Activated CD8-positive, alpha-beta T cell treated with anti-CD3 and anti-CD28 coated beads, Interleukin-2, amount 10 ng/mL, durations not matched to agents 7 days and 5 days (primary cell): ENCODE data around the gene ST14. TPM values are rescaled to one million over a fixed set of nuclear protein-coding genes. Genes with fewer than 3 reads are reported as not detected.
"Not testable (repeated sequence)": the region's sequence is repeated elsewhere in the genome, so short reads cannot be mapped to it uniquely, and the experiment has no call there.

Experiments used
- ATAC-seq: fragments of 150-1000 bp; cut with Tn5 transposase; one replicate; pipeline ENCODE4 v1.10.0; 2021; ENCODE audit warnings: moderate library complexity
- CTCF ChIA-PET: fragments of 350-600 bp; sonication (Branson Sonifier 250); formaldehyde crosslinking; loops from one replicate; lab custom pipeline; 2021; ENCODE audit warnings: antibody characterized with exemption; lab: Charles Lee
- POLR2A ChIA-PET: fragments of 350-600 bp; sonication (Branson Sonifier 250); formaldehyde crosslinking; loops from one replicate; lab custom pipeline; 2021; ENCODE audit warnings: antibody characterized with exemption; lab: Charles Lee
- DNase-seq: peaks from one replicate; pipeline ENCODE4 v3.0.0-alpha.2; 2020
- H3K27ac Mint-ChIP-seq: one replicate; pipeline ENCODE4 v1.8.0; 2021; ENCODE audit warnings: mild to moderate bottlenecking, mixed read lengths
- H3K27me3 Mint-ChIP-seq: one replicate; pipeline ENCODE4 v1.8.0; 2021; ENCODE audit warnings: low read depth, mixed read lengths
- H3K36me3 Mint-ChIP-seq: one replicate; pipeline ENCODE4 v1.8.0; 2021; ENCODE audit warnings: low read depth, mixed read lengths
- H3K4me1 Mint-ChIP-seq: one replicate; pipeline ENCODE4 v1.8.0; 2021; ENCODE audit warnings: low read depth, mixed read lengths
- H3K4me3 Mint-ChIP-seq: one replicate; pipeline ENCODE4 v1.8.0; 2021; ENCODE audit warnings: mild to moderate bottlenecking, mixed read lengths
- H3K9me3 Mint-ChIP-seq: one replicate; pipeline ENCODE4 v1.8.0; 2022; ENCODE audit warnings: mixed read lengths; ENCODE audit not compliant: insufficient read depth
- total RNA-seq, 2 experiments: library from RNA; stranded (reverse); gene quantifications; one replicate each; pipeline ENCODE4 v1.2.3, GENCODE V29; 2021

ST14 gene
- total RNA-seq, 2 experiments from 2014 or later: not detected

DNA sequence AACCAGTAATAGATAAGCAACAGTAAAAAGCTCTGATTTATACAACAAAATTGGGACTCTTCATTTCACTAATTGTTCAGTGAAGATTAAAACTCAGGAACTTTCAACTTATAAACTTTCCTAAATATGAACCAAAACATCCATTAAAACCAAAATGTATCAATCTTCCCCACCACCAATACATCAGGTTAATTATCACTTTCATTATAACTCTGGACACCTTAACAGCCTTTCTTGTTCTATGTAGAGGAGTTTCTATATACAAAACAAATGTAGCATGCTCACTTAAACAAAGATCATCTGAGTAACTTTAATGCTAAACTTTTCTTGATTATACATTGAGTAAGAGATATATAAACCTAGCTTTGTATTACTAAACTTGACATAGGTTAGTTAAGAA, 74.7 kb downstream of the ST14 start:
- Mint-ChIP-seq H3K4me1 (no peaks in the 10 kb centered on the region), H3K36me3 (peaks cover 27% of the 10 kb centered on the region), H3K4me3 (no peak overlapping the region), H3K27ac (no peak overlapping the region), H3K27me3 (no peaks in the 10 kb centered on the region), H3K9me3 (no peaks in the 10 kb centered on the region)
- CTCF ChIA-PET: no interaction called here
- ATAC-seq (no peak), DNase-seq (no peak)
- POLR2A ChIA-PET: no interaction called here

DNA sequence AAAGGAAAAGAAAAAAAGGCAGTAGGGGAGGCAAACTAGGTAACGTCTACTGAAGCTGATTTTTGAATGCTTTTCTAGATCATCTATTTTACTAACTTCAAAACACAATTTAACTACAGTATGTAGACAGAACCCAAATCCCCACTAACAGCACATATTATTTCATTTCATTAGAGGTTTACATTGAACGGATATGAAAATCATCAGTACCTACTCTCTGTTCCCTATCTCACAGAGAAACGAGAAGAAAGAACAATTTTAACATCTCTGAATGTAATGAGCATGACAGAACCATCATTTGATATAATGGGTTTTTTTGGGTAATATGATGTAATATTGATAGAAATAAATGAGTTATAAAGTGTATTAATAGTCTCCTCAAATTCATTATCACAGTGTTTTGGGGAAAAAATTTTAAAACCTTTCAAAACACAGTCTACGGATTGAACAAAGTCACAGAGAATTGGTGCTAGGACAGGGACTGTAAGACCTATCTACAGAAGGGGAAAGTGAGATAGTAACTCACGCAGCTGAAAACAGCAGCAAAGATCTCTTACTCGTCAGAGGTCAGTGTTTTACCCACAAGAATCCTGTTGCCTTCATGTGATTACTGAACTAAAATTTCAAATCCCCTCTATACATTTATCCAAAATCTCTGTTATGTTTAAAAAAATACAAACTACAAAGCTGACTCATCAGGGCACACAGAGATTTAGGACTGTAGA, 77.9 kb downstream of the ST14 start:
- POLR2A ChIA-PET: no interaction called here
- no peak for ATAC-seq
- H3K9me3 Mint-ChIP-seq: no peaks in the 10 kb centered on the region
- H3K27me3 Mint-ChIP-seq: no peaks in the 10 kb centered on the region
- DNase-seq: no peak
- peaks cover 2% of the 10 kb centered on the region for H3K4me1 Mint-ChIP-seq
- CTCF ChIA-PET: no interaction called here
- no peak overlapping the region for H3K4me3 Mint-ChIP-seq
- peaks cover 25% of the 10 kb centered on the region for H3K36me3 Mint-ChIP-seq
- H3K27ac Mint-ChIP-seq: no peak overlapping the region

DNA sequence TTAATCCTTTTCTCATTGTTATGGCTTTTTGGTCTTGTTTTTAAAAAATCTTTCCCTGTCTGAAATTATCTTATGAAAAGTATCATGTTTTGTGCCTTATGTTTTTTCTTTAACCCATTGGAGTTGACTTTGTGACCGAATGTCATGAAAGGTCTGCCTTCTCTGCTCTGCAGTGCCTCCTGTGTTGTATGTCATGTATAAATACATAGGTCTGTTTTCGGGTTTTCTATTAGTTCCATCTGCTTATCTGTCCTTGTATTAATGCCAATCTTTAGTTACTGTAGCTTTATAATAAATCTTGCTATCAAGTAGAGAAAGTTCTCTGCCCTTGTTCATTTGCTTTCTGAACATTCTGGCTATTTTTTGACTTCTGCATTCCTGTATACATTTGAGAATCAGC, 82.1 kb downstream of the ST14 start:
- ChIA-PET CTCF (interaction anchor here (1.0 kb wide), 1 partner anchor 78 kb away, joined by 5 read pairs; no protein-coding TSS in a partner anchor), POLR2A (no interaction called here)
- H3K27me3 Mint-ChIP-seq: no peaks in the 10 kb centered on the region
- H3K4me3 Mint-ChIP-seq: no peak overlapping the region
- H3K27ac Mint-ChIP-seq: no peak overlapping the region
- H3K4me1 Mint-ChIP-seq: peaks cover 24% of the 10 kb centered on the region
- H3K36me3 Mint-ChIP-seq: peaks cover 30% of the 10 kb centered on the region
- ATAC-seq: no peak
- DNase-seq: no peak
- H3K9me3 Mint-ChIP-seq: no peaks in the 10 kb centered on the region

DNA sequence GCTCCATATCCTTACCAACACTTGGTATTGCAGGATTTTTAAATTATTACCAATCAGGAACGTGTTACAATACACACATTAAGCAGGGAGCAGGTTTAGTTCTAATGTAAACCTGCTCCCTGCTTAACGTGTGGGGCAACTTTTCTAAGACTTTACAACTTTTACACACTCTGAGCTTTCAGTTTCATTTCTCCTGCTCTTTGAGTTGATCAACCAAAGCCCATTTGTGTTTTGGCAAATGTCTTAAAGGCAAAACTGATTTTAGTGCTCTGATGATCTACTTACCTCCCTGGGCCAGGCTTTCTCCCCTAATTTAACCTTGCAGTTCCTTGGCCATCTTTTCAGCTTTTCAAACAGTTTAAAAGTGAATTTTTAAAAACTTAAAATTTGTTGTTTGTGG, 84.2 kb downstream of the ST14 start:
- Mint-ChIP-seq H3K27me3 (no peaks in the 10 kb centered on the region), H3K4me3 (peak overlapping the region; percentile 53), H3K27ac (peak overlapping the region; percentile 75), H3K4me1 (peaks cover 28% of the 10 kb centered on the region), H3K36me3 (peaks cover 21% of the 10 kb centered on the region), H3K9me3 (no peaks in the 10 kb centered on the region)
- DNase-seq: no peak
- ChIA-PET CTCF (interaction anchor here (0.9 to 1.4 kb wide), 3 partner anchors 23 to 673 kb away, joined by 3 read pairs; partner anchors contain the start of gene SNX19), POLR2A (interaction anchor here (0.6 kb wide), 1 partner anchor 49 kb away, joined by 3 read pairs; no protein-coding TSS in a partner anchor)
- peak; percentile 82 for ATAC-seq

DNA sequence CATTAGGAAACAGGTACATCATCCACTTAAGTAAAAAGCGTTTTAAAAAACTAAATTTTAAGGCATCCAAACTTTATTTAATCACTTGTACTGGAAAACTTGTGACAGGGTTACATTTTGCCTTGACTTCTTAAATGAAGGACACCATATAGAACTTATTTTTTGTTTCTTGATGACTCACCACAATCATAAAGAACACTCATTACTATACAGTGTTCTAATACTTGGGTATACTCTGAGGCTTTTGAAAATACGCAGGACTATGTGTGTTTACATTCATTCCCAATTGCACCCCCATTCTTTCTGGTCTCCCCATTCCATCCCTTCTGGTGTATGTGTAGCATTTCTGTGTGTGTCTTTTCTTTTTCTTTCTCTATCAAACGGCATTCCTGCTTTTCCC, 85.3 kb downstream of the ST14 start:
- no peak for ATAC-seq
- CTCF ChIA-PET: interaction anchor here (0.9 to 1.4 kb wide), 2 partner anchors 32 to 672 kb away, joined by 3 read pairs; partner anchors contain the start of gene SNX19
- H3K27ac Mint-ChIP-seq: peak overlapping the region; percentile 35

DNA sequence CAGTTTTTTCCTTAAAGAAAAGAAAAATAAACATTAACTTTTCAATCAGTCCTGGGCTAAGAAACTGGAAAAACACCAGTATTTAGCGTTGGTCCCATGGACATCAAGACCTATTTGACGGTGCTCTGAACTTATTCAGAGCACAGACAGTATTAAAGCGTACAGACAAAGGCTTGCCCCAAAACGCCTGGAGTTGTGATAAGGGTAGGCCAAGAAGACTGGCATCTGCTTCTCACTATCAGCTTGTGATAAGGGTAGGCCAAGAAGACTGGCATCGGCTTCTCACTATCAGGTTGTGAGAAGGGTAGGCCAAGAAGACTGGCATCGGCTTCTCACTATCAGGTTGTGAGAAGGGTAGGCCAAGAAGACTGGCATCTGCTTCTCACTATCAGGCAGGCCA, 85.8 kb downstream of the ST14 start:
- DNase-seq, H3K4me3 Mint-ChIP-seq, H3K27me3 Mint-ChIP-seq, ATAC-seq, POLR2A ChIA-PET, H3K27ac Mint-ChIP-seq, H3K9me3 Mint-ChIP-seq, CTCF ChIA-PET: not testable (repeated sequence)
- Mint-ChIP-seq H3K4me1 (peaks cover 32% of the 10 kb centered on the region), H3K36me3 (peaks cover 21% of the 10 kb centered on the region)

More for the DNA sequence above, 85.3 kb downstream of the ST14 start:
- Mint-ChIP-seq H3K27me3 (no peaks in the 10 kb centered on the region), H3K9me3 (no peaks in the 10 kb centered on the region), H3K4me1 (peaks cover 32% of the 10 kb centered on the region), H3K36me3 (peaks cover 21% of the 10 kb centered on the region), H3K4me3 (no peak overlapping the region)
- POLR2A ChIA-PET: no interaction called here
- DNase-seq: no peak

DNA sequence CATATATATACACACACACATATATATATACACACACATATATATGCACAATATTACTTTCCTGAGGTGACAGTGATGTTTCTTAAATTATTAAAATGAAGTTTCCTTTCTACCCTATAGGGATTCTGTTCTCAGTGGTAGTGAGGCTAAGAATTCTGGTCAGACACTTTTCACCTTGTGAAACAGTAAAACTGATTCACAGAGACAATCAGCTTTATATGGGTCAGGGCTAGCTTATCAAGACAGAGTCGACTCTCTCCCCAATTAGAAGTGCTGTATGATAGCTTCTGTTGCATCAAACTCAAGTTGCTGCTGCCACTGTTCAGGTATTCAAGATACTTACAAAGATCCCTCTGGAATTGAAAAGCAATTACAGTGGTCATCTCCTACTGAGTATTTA, 86.7 kb downstream of the ST14 start:
- Mint-ChIP-seq H3K27ac (no peak overlapping the region), H3K9me3 (no peaks in the 10 kb centered on the region), H3K4me1 (peaks cover 30% of the 10 kb centered on the region), H3K27me3 (no peaks in the 10 kb centered on the region), H3K36me3 (peaks cover 29% of the 10 kb centered on the region), H3K4me3 (no peak overlapping the region)
- POLR2A ChIA-PET: no interaction called here
- DNase-seq (no peak), ATAC-seq (no peak)
- CTCF ChIA-PET: no interaction called here

DNA sequence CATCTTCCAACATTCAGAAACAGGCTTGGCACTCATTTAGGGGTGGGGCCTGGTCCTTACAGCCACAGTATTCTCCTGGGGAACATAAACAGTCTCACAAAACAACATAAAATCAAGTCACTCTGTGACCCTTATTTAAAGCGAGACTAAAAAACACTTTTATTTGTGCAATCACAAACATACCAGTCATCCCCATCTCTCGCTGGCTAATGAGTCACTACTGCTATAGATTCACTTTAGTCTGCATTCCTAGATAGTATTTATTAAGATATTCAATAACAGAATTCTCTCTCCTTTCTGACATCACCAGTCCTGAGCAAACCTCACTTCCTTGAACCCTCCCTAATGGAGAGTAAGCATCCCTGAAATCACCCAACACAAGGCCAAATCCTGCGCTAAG, 87.2 kb downstream of the ST14 start:
- H3K9me3 Mint-ChIP-seq: no peaks in the 10 kb centered on the region
- no peak overlapping the region for H3K4me3 Mint-ChIP-seq
- H3K27me3 Mint-ChIP-seq: no peaks in the 10 kb centered on the region
- peaks cover 32% of the 10 kb centered on the region for H3K36me3 Mint-ChIP-seq
- ATAC-seq (no peak), DNase-seq (no peak)
- CTCF ChIA-PET: no interaction called here
- peaks cover 30% of the 10 kb centered on the region for H3K4me1 Mint-ChIP-seq
- peak overlapping the region; percentile 37 for H3K27ac Mint-ChIP-seq
- POLR2A ChIA-PET: no interaction called here

DNA sequence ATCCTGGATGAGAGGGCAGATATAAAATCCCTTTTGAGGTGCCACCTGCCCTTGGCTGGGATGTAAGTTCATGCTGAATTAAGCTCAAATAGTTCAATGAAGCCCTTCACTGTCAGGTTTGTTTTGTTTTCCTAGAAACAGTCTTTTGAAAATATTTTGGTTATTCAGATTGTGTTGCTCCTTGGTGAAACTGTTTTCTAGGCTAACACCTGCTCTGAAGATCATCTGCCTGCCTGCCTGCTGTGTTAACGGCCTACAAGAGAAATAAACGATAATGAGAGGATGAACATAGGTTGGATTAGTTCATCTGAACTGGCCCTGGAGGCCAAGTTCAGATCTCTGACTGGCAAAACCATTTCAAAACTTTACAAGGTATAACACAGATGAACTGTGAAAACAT, 87.7 kb downstream of the ST14 start:
- Mint-ChIP-seq H3K9me3 (peaks cover 2% of the 10 kb centered on the region), H3K27ac (peak overlapping the region; percentile 47), H3K27me3 (no peaks in the 10 kb centered on the region), H3K4me3 (no peak overlapping the region), H3K4me1 (peaks cover 30% of the 10 kb centered on the region), H3K36me3 (peaks cover 37% of the 10 kb centered on the region)
- ChIA-PET CTCF (no interaction called here), POLR2A (no interaction called here)
- DNase-seq (no peak), ATAC-seq (no peak)

DNA sequence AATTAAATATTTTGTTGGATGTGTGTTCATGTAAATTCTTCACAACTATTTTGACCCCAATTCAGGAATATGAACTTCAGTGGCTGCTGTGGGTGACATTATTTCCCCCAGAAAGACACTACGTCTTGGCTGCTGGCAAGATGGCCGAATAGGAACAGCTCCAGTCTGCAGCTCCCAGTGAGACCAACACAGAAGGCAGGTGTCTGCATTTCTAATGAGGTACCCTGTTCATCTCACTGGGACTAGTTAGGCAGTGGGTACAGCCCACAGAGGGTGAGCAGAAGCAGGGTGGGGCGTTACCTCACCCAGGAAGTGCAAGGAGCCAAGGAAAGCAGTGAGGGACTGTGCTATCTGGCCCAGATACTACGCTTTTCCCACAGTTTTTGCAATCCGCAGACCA, 89.8 kb downstream of the ST14 start:
- POLR2A ChIA-PET: no interaction called here
- ATAC-seq: no peak
- H3K27me3 Mint-ChIP-seq: no peaks in the 10 kb centered on the region
- H3K4me1 Mint-ChIP-seq: peaks cover 17% of the 10 kb centered on the region
- H3K36me3 Mint-ChIP-seq: peaks cover 43% of the 10 kb centered on the region
- no peak overlapping the region for H3K4me3 Mint-ChIP-seq
- CTCF ChIA-PET: no interaction called here
- no peak for DNase-seq
- H3K27ac Mint-ChIP-seq: no peak overlapping the region
- peaks cover 9% of the 10 kb centered on the region for H3K9me3 Mint-ChIP-seq

DNA sequence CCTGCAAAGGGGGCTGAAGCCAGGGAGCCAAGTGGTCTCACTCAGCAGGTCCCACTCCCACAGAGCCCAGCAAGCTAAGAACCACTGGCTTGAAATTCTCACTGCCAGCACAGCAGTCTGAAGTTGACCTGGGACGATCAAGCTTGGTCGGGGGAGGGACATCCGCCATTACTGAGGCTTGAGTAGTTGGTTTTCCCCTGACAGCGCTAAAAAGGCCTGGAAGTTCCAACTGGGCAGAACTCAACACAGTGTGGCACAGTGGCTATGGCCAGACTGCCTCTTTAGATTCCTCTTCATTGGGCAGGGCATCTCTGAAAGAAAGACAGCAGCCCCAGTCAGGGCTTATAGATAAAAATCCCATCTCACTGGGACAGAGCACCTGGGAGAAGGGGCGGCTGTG, 90.3 kb downstream of the ST14 start:
- H3K9me3 Mint-ChIP-seq, H3K27ac Mint-ChIP-seq, POLR2A ChIA-PET, H3K27me3 Mint-ChIP-seq, DNase-seq, H3K4me3 Mint-ChIP-seq, ATAC-seq, CTCF ChIA-PET: not testable (repeated sequence)
- peaks cover 16% of the 10 kb centered on the region for H3K4me1 Mint-ChIP-seq
- H3K36me3 Mint-ChIP-seq: peaks cover 44% of the 10 kb centered on the region

DNA sequence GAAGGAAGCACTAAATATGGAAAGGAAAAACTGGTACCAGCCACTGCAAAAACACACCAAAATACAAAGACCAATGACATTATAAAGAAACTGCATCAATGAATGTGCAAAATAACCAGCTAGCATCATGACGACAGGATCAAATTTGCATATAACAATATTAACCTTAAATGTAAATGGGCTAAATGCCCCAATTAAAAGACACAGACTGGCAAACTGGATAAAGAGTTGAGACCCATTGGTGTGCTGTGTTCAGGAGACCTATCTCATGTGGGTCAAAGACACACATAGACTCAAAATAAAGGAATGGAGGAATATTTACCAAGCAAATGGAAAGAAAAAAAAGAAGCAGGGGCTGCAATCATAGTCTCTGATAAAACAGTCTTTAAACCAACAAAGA, 92.2 kb downstream of the ST14 start:
- Mint-ChIP-seq H3K36me3 (peaks cover 52% of the 10 kb centered on the region), H3K4me1 (peaks cover 13% of the 10 kb centered on the region)
- CTCF ChIA-PET, DNase-seq, H3K9me3 Mint-ChIP-seq, ATAC-seq, H3K4me3 Mint-ChIP-seq, H3K27ac Mint-ChIP-seq, H3K27me3 Mint-ChIP-seq, POLR2A ChIA-PET: not testable (repeated sequence)
